H1 (cell line): ENCODE data around the gene TAF3.
A peak's percentile ranks its signal among the peaks of the same experiment; 100 is the strongest.

Experiments
- RAD21 ChIP-seq, 2 experiments: IDR thresholded peaks in 1 of 2; conservative IDR thresholded peaks in 1 of 2; 2 replicates each; pipeline ENCODE4 v1.6.1; 2011; ENCODE audit warnings: low read depth in 2 of 2, low read length in 2 of 2, improper control_type of control experiment in 1 of 2, inconsistent platforms in 1 of 2, mild to moderate bottlenecking in 1 of 2, moderate library complexity in 1 of 2
- RFX5 ChIP-seq: IDR thresholded peaks from 2 replicates; pipeline ENCODE4 v1.6.1; 2011; ENCODE audit warnings: low read depth, low read length, improper control_type of control experiment, borderline replicate concordance
- SP1 ChIP-seq: IDR thresholded peaks from 2 replicates; pipeline ENCODE4 v1.6.1; 2011; ENCODE audit warnings: low read depth, low read length
- TAF1 ChIP-seq: IDR thresholded peaks from 2 replicates; pipeline ENCODE4 v1.6.1; 2011; ENCODE audit warnings: mild to moderate bottlenecking, low read depth, low read length
- TF ChIP-seq, protein P1 (sequence below): IDR thresholded peaks from 2 replicates; pipeline ENCODE4 v1.6.1; 2011; ENCODE audit warnings: low read length, improper control_type of control experiment
- TF ChIP-seq, protein P2 (sequence below): IDR thresholded peaks from 2 replicates; pipeline ENCODE4 v1.6.1; 2012; ENCODE audit warnings: inconsistent platforms

DNA sequence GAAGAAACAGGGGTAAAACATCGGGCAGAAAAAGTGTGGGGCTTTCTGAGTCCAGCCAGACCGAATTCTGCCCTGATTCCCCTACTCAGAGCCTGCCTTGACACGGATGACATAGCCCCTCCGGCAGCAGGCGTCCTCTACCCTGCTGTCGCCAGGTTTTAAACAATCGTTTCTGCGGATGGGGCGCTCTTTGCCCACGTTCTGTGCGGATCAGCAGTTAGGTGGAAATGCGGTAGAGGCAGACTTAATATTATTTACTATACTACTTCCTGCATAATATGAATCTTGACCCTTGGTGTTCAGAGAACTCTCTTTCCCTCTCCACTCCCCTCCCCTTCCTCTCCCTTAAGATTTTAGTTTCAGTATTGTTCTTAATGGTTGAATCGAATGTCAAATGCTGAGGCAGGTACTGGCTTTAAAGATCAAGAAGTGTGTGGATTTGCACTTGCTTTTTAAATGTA is 238.6 kb downstream of the TAF3 start:
- TF ChIP-seq, protein P1, sequence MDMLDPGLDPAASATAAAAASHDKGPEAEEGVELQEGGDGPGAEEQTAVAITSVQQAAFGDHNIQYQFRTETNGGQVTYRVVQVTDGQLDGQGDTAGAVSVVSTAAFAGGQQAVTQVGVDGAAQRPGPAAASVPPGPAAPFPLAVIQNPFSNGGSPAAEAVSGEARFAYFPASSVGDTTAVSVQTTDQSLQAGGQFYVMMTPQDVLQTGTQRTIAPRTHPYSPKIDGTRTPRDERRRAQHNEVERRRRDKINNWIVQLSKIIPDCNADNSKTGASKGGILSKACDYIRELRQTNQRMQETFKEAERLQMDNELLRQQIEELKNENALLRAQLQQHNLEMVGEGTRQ, result no peak
- TF ChIP-seq RFX5 (no peak), SP1 (no peak), RAD21 (IDR thresholded peaks at IDR 0.05 in 1 of 2, conservative IDR thresholded peaks at IDR 0.05 in 1 of 2; ENCODE audit: low read depth in 2 of 2, low read length in 2 of 2) (peak in 1 of 2 experiments; percentile 3; a peak in 1 of 4 replicates), TAF1 (no peak)
- TF ChIP-seq, protein P2, sequence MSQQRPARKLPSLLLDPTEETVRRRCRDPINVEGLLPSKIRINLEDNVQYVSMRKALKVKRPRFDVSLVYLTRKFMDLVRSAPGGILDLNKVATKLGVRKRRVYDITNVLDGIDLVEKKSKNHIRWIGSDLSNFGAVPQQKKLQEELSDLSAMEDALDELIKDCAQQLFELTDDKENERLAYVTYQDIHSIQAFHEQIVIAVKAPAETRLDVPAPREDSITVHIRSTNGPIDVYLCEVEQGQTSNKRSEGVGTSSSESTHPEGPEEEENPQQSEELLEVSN, result no peak
